Inflammatory macrophage treated with lipopolysaccharide for 4 hours (primary cell): ENCODE data around the gene KLHL40.

Source experiments
- DNase-seq: peaks from one replicate; pipeline ENCODE4 v3.0.0-alpha.2; 2020

Gene KLHL40

GRCh38 chr3:42691816-42692666 is 6.7 kb downstream of the KLHL40 start:
- no peak for DNase-seq

- DNase-seq = no peak
These were observed 7.6 kb downstream of the KLHL40 start for GRCh38 chr3:42692667-42693529.

- DNase-seq = no peak
These were observed 8.2 kb downstream of the KLHL40 start for GRCh38 chr3:42693530-42693930.

DNA sequence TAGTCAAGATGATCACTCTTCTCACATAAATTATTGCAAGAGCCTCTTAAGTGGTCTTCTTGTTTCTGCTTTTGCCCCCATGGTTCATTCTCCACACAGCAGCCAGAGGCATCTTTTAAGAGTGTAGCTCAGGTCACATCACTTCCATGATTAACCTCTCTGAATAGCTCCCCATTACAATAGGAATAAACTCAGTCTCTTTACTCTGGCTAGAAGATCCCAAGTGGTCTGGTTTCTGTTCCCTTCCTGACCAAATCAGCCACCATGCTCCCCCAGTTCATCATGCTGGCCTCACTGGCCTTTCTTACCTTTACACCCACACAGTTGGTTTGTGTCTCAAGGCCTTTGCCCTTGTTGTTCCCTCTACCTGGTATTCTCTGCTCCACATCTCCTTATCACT is 9.0 kb downstream of the KLHL40 start:
- no peak for DNase-seq

DNA sequence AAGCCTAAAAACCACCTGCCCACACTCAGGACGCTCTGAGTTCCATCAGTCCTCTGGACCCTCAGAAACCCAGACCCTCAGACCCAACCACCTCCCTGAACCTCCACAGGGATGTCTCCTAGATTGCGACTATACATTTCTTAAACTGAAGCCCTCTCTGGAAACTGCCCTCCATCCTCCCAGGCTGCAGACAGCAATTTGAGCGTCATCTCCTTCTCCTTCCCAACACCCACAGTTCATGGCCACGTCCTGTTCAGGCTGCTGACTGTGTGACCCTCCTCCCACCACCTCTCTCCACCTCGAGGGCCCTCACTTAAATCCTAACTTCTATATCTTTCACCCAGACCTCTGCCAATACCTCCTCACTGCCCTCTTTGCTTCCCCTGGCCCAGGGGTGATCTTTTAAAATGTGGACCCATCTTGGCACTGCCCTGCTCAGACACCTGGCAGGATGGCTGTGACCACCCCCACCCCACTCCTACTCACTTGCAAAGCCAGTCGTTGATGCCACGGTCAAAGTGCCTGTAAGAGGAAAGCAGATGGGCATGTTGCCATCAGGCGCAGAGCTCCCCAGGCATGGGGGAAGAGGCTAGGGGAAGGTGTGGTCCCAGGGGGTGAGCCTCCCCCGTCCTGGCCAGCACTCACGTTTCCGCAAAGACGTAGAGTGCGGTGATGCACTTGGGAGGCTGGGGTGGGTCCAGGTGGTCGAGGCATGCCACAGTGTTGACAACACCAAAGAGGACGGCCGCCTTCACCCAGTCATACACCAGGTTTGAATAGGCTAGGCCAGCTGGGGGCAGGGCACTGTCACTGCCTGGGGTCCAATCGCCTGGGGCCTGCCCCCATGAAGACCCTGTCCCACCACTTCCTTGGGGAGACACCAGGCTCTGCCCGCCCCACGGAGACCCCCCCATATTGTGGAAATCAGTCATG is 11.3 kb downstream of the KLHL40 start:
- DNase-seq = no peak

DNA sequence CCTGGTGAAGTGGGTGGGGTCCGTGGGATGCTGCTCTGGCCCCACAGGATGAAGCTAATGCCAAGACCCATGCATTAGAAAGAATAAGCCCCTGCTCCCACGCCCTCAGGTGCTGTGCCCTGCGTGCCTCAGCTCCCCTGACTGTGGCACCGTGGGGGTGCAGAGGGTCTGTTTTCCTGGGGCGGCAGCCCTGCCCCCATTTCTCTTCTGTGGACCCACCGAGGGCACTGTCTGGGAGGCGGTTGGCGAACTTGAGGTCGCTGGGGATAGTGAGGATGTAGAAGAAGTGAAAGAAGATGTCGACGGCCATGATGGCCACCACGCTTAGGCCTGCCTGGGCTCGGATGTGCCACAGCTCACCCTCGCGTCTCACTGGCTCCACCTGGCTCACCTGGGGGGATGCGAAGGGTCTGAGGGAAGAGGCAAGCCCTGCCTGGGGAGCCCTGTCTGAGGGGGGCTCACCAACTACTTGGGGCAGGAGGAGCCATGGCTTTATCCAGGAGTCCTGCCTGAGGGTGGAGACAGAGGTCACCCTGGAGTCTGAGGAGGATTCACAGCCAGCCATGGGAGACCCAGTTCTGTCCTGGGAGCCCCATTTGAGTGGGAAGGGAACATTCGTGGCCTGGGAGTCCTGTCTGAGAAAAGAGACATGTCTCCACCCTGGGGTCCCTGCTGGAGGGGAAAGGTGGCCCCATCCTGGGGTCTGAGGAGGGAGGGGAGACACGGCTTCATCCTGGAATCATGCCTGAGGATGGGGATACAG is 12.1 kb downstream of the KLHL40 start:
- no peak for DNase-seq

- no peak for DNase-seq
These were observed 13.0 kb downstream of the KLHL40 start for GRCh38 chr3:42698216-42698910.

DNA sequence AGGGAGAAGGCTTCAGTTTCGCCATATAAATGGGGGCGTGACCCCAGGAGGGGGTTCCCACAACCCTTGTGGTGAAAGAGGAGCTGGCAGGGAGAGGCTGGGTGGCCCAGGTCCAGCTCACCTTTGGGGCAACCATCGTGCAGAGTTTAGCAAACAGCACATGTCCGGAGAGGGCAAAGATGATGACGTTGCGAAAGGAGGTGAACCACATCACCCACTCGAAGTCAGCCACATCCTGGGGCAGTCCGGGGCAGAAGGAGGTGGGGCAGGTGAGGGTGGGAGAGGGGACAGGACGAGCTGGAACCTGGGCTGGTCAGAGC is 13.5 kb downstream of the KLHL40 start:
- DNase-seq = no peak

DNA sequence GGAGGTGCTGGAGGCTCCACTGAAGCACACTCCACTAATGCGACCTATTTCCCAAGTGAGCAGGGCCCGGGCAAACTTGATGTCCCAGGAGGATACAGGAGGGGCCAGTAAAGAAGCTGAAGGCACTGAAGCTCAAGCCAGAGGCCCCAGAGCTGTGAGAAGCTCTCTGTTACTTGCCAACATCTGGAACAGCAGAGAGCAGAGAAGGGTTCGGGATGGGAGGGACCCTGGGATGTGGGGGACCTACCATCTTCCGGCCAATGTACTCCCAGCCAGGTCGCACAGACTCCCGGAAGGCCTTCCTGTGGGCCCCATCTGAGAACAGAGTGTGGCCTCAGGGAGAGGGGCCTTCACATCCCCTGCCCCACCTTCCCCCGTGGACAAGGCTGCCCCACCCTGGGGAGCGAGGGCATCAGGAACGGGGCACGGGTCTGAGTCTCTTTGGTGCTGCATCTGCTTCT is 14.2 kb downstream of the KLHL40 start:
- DNase-seq = no peak

DNA sequence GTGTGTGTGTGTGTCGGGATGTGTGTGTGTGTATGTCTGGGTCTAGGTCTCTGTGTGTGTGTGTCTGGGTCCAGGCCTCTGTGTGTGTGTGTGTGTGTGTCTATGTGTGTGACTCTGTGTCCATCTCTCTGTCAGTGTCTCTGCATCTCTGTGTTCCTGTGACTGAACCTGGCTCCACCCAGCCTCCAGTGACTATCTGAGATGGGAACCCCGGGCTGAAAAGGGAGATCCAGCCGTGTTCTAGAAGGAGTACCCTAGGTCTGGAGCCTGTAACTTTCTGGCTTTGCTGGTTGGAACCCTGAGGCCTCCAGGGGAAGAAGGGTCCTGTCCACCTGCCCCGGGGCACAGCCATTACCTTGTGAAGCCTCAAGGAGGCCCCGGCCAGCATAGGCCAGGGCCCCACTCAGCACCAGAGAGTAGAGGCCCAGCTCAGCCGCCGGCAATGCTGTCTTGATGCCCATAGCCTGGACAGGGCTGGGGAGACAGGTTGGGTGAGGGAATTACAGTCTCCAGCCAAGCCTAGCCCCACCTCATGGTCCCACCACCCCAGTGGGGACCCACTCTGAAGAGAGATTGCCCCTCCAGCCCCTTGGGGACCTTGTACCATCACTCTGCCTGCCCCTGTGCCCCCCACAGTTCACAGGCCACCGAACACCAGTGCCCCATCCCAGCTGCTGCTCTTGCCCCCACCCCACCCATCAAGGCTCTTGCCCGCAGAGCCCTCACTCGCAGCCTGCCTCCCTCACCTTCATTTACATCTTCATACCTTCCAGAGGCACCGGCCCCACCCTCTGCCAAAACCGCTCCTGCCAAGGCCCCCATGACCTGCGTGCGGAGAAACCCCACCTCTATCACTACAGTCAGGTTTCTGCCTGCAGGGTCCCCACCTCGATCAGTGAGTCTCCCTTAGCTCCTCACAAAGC is 15.3 kb downstream of the KLHL40 start:
- DNase-seq = no peak

GRCh38 chr3:42701371-42702065 is 16.2 kb downstream of the KLHL40 start:
- peak; percentile 44 for DNase-seq

DNA sequence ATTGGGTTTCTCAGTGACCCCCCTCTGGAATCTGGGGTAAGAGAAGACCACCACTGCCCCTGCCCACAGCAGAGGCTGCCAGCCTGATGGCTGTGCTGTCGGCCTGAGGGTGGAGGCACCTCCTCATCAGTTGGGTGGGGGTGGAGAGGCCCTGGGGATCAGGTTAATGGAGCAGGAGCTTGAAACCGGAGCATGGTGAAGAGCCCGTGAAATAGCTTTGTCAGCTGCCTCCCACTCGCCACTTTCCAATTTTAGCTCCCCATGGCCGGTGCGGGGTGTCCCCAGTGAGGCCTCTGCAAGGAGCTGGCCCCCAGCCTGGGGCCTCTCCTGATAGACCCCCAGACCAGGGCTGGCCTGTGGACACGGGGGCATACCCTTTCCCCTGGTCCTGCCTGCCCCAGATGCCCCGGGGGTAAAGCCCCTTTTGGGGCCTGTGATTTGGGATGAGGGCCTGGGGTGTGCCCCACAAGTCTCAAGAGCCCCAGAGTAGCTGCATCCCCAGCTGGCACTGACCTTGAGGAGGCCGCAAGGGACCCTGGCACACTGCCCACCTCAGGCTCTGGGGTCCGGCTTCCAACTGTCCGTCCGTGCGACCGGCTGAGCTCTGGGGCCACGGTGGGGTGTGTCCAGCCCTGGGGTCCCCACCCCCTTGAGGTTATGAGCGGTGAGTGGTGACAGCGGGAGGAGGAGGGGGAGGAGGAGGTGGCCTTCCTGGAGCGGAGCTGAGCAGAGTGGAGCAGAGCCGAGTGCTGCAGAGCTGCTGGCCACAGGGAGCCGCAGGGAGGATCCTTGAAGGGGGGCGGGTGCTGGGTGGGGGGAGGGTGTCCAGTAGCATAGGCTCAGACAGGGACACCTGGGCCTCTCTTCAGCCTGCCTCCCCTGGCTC is 17.0 kb downstream of the KLHL40 start, which contains the start of gene HHATL:
Gene HHATL (minus strand): TSS at position 733 of the 886 bp plus-strand sequence. CDS start 1,972 bp downstream, outside the sequence.
- DNase-seq = no peak

GRCh38 chr3:42702982-42703694 is 17.8 kb downstream of the KLHL40 start:
- DNase-seq = no peak

DNA sequence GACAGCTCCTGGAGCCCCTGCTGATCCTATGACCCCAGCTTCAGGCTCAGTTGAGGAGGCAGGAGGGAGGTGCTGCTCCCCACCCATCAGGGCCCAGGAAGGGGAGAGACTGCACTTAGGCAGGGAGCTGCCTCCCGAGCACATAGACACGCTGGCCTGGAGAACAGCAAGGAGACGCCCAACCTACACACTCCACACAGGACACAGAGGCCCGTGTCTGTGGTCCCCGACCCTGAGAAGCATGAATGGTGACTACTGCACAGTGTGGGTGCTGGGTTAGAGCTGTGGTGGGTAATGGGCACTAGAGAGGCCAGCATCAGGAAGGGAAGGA is 18.3 kb downstream of the KLHL40 start:
- DNase-seq = no peak

DNA sequence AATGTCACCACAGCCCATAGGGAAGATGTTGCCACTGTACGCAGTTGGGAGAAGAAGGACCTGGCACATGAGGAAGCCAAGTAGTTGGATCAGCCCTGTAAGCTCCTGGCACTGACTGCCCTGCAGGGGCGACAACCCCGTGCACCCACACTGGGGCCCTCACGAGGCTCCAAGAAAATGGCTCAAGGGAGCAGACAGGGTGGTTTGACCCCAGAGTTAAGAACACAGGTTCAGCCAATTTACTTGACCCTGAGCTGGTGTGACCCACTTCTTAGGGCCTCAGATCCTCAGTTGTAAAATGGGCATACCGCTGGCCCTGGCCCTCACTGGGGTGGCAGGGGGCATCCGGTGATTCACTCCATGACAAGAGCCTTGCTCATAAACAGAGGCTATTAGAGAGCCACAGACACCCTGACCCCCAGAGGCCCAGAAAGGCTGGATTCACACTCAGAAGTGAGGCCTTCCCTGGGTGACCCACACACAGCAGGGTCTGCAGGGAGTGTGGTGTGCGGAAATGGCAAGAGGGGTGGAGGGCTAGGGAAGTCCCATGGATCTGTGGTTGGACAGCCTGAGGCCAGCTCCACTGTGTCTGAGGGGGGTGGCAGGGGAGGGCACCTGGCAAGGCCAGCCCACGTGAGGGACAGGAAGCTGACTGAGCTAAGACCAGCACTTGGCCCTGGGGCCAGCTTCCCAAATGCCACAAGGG is 19.0 kb downstream of the KLHL40 start:
- DNase-seq = no peak

DNA sequence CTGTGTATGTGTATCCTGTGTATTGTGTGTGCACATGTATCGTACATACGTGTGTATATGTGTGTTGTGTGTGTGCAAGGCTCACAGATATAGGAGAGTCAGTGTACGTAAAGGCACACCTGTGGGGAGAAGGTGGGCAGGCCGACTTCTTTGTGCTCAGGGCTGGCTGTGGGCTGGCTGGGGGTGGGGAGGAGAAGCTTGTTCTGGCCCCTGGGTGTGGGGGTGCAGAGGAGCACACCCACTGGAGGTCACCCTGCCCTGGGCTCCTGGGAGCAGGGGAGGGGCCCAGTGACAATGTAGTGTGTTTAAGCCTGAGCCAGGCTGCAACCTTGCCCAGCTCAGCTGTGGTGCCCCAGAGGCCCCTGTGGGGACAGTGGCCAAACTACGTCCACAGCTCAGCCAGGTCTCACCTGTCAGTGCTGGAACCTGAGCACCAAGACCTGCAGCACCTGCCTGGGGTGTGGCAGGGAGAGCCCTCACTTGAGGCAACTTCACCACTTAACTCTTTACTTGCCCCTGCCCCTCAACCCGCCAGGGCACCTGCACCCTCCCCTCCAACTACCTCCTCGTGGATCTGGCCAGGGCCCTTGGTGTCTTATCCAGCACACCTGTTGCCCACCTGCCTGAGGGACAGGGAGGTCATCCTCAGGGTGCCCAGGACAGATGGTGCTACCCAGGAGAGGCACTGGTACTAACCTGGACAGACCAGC is 19.9 kb downstream of the KLHL40 start:
- no peak for DNase-seq
